Measurements from ENCODE around the gene MYMK.

MYMK gene

GRCh38 chr9:133522073-133522910, 2.5 kb downstream of the MYMK start:
- Histone ChIP-seq H3K4me1 (no peaks in the 10 kb centered on the region), H3K79me2 (no peaks in the 10 kb centered on the region), H3K36me3 (ENCODE audit: control insufficient read depth, insufficient read depth, low read length) (no peaks in the 10 kb centered on the region), H3K9me3 (ENCODE audit: control insufficient read depth, low read length) (no peaks in the 10 kb centered on the region), H2AFZ (no peak overlapping the region), H3K4me2 (ENCODE audit: low read length) (no peak overlapping the region), H3K9ac (no peak overlapping the region), H3K27ac (no peak overlapping the region), H3K27me3 (ENCODE audit: control insufficient read depth, insufficient read depth, low read length) (no peaks in the 10 kb centered on the region), H3K4me3 (ENCODE audit: low read depth, low read length) (no peak overlapping the region)
- TF ChIP-seq CTCF (IDR thresholded peaks at IDR 0.05): no peak

GRCh38 chr9:133521122-133522072, 3.4 kb downstream of the MYMK start:
- Histone ChIP-seq H2AFZ (no peak overlapping the region), H3K9ac (no peak overlapping the region)

GRCh38 chr9:133520121-133520835, 4.5 kb downstream of the MYMK start:
- Histone ChIP-seq H2AFZ (no peak overlapping the region), H3K9me3 (ENCODE audit: control insufficient read depth, low read length) (no peaks in the 10 kb centered on the region), H3K4me2 (ENCODE audit: low read length) (no peak overlapping the region), H3K4me3 (ENCODE audit: low read depth, low read length) (no peak overlapping the region), H3K27me3 (ENCODE audit: control insufficient read depth, insufficient read depth, low read length) (no peaks in the 10 kb centered on the region), H3K79me2 (no peaks in the 10 kb centered on the region), H3K36me3 (ENCODE audit: control insufficient read depth, insufficient read depth, low read length) (no peaks in the 10 kb centered on the region), H3K4me1 (no peaks in the 10 kb centered on the region), H3K27ac (no peak overlapping the region), H3K9ac (no peak overlapping the region)
- TF ChIP-seq CTCF (IDR thresholded peaks at IDR 0.05): no peak

More at GRCh38 chr9:133521122-133522072, 3.4 kb downstream of the MYMK start:
- no peak overlapping the region for H3K4me2 ChIP-seq (ENCODE audit: low read length)
- TF ChIP-seq CTCF (IDR thresholded peaks at IDR 0.05): no peak
- H3K27ac ChIP-seq: no peak overlapping the region
- H3K36me3 ChIP-seq (ENCODE audit: control insufficient read depth, insufficient read depth, low read length): no peaks in the 10 kb centered on the region
- H3K4me1 ChIP-seq: no peaks in the 10 kb centered on the region
- no peaks in the 10 kb centered on the region for H3K27me3 ChIP-seq (ENCODE audit: control insufficient read depth, insufficient read depth, low read length)
- H3K79me2 ChIP-seq: no peaks in the 10 kb centered on the region
- H3K4me3 ChIP-seq (ENCODE audit: low read depth, low read length): no peak overlapping the region
- H3K9me3 ChIP-seq (ENCODE audit: control insufficient read depth, low read length): no peaks in the 10 kb centered on the region

- H3K27me3 ChIP-seq (ENCODE audit: control insufficient read depth, insufficient read depth, low read length): no peaks in the 10 kb centered on the region
- no peak for TF ChIP-seq CTCF (IDR thresholded peaks at IDR 0.05)
- no peaks in the 10 kb centered on the region for H3K4me1 ChIP-seq
- H3K27ac ChIP-seq: no peak overlapping the region
- H3K9me3 ChIP-seq (ENCODE audit: control insufficient read depth, low read length): no peaks in the 10 kb centered on the region
- H3K4me2 ChIP-seq (ENCODE audit: low read length): no peak overlapping the region
- H3K4me3 ChIP-seq (ENCODE audit: low read depth, low read length): no peak overlapping the region
- no peaks in the 10 kb centered on the region for H3K79me2 ChIP-seq
- no peaks in the 10 kb centered on the region for H3K36me3 ChIP-seq (ENCODE audit: control insufficient read depth, insufficient read depth, low read length)
- H3K9ac ChIP-seq: no peak overlapping the region
- H2AFZ ChIP-seq: no peak overlapping the region
Measured at GRCh38 chr9:133519693-133520092, 5.1 kb downstream of the MYMK start.
